Tibial nerve (tissue), 4 donors: Measurements from ENCODE around the gene PANK3. TPM values are rescaled to one million over a fixed set of nuclear protein-coding genes. Genes with fewer than 3 reads are reported as not detected.
A peak's percentile ranks its signal among the peaks of the same experiment; 100 is the strongest.
"Not testable (repeated sequence)": the region's sequence is repeated elsewhere in the genome, so short reads cannot be mapped to it uniquely, and the experiment has no call there.

ENCODE experiments used
- DNase-seq, 2 donors: peaks; one replicate each; pipeline ENCODE4 v3.0.0-alpha.2; 2019; ENCODE audit warnings: low spot score in 2 of 2
- H3K27ac ChIP-seq, 4 donors: fragments of 200-600 bp; sonication (generic) in 3 of 4; one replicate each; pipeline ENCODE4 v1.5.1; 2017 to 2019; ENCODE audit warnings: mild to moderate bottlenecking in 1 of 4
- H3K27me3 ChIP-seq, 2 donors: fragments of 200-600 bp; sonication (generic) in 1 of 2; one replicate each; pipeline versions ENCODE4 v1.5.1 to v1.6.0; 2017 to 2019
- H3K36me3 ChIP-seq, 3 donors: fragments of 200-600 bp; sonication (generic); one replicate each; pipeline ENCODE4 v1.5.1; 2018 to 2019
- H3K4me1 ChIP-seq, 4 donors: fragments of 200-600 bp; sonication (generic) in 3 of 4; one replicate each; pipeline ENCODE4 v1.5.1; 2017 to 2019
- H3K4me3 ChIP-seq, 4 donors: fragments of 200-600 bp; sonication (generic) in 3 of 4; one replicate each; pipeline ENCODE4 v1.5.1; 2017 to 2019; ENCODE audit warnings: mild to moderate bottlenecking in 1 of 4, moderate library complexity in 1 of 4
- H3K9me3 ChIP-seq, 4 donors: fragments of 200-600 bp; sonication (generic) in 3 of 4; one replicate each; pipeline ENCODE4 v1.5.1; 2017 to 2019
- EP300 ChIP-seq, 2 donors: sonication (generic); formaldehyde crosslinking; IDR thresholded peaks; one replicate each; pipeline ENCODE4 v1.6.1; 2017; ENCODE audit warnings: antibody characterized with exemption in 2 of 2, mild to moderate bottlenecking in 1 of 2
- POLR2A ChIP-seq, 2 donors: fragments of 450-650 bp; IDR thresholded peaks; one replicate each; pipeline ENCODE4 v1.6.1; 2017; ENCODE audit warnings: antibody characterized with exemption in 2 of 2, mild to moderate bottlenecking in 2 of 2, moderate library complexity in 2 of 2
- WGBS, 2 donors: methylation state at CpG; one replicate each; pipeline ENCODE4 v1.1.5; 2018; 5-methylcytosine and 5-hydroxymethylcytosine counted together
- total RNA-seq, 4 donors: library from RNA; depleted of rRNA; stranded (reverse); fragments of >200 nt; gene quantifications; one replicate each; pipeline ENCODE4 v1.1.0, GENCODE V29; 2016
- TF ChIP-seq, protein P1 (sequence below), 5 experiments: fragments of 200-600 bp in 3 of 5; fragments of 450-650 bp in 2 of 5; sonication (generic) in 3 of 5; IDR thresholded peaks; one replicate each; pipeline ENCODE4 v1.5.1; 2016 to 2019; ENCODE audit warnings: antibody characterized with exemption in 5 of 5, mild to moderate bottlenecking in 3 of 5, moderate library complexity in 2 of 5

PANK3 gene
- total RNA-seq, 4 donors from 2014 or later: 26.9 to 46.3 (median 31.6) TPM

DNA sequence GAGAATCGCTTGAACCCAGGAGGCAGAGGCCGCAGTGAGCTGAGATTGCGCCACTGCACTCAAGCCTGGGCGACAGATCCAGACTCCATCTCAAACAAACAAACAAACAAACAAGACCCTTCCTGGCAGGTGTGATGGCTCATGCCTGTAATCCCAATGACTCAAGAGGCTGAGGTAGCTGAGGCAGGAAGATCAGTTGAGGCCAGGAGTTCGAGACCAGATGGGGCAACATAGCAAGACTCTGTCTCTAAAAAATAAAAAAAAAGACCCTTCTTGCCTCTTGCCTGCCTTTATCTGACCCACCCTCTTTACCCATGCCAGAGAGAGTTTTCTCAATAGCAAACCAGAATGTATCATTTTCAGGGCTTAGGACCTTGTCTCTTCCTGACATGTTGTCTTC is 8.8 kb upstream of the PANK3 start:
- no peaks in the 10 kb centered on the region for H3K4me1 ChIP-seq
- WGBS, 2 donors: 91 to 94% methylated on average over 5 of the region's 5 CpGs

DNA sequence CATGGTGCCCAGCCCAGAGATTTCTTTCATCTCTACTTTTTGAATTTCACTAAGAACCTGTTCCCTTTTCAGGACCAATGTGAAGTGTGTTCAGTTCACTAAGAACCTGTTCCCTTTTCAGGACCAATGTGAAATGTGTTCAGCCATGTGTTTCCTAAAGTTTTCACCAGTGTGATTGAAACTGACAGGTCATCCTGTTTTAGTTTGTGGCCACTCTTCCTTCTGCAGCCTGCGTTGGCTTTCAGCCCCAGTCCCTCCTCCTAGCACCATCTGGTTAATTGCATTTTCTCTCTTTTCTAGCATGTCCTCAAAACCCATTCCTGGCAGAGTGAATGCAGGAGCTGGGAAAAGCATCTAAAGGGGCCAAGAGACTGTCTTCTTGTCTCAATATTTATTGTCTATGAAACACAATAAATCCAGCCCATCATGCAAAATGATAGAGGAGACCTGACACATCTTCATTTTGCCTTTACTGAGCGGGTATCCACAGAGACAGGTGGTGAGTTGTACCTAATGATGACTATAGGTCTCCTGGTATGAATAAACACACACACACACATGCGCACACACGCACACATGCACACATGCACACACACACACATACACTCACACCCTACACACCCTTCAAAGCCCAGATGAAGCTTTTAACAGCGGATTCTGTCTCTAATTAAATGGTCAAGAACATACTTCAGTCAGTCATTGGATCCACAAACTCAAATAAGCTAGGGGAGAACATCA is 6.1 kb upstream of the PANK3 start:
- no peak for DNase-seq
- Histone ChIP-seq H3K4me3 (no peak overlapping the region), H3K27ac (no peak overlapping the region), H3K36me3 (no peaks in the 10 kb centered on the region), H3K27me3 (no peaks in the 10 kb centered on the region), H3K9me3 (no peaks in the 10 kb centered on the region), H3K4me1 (peaks cover 0 to 2% (median 0%) of the 10 kb centered on the region in 4 donors)
- TF ChIP-seq, protein P1, sequence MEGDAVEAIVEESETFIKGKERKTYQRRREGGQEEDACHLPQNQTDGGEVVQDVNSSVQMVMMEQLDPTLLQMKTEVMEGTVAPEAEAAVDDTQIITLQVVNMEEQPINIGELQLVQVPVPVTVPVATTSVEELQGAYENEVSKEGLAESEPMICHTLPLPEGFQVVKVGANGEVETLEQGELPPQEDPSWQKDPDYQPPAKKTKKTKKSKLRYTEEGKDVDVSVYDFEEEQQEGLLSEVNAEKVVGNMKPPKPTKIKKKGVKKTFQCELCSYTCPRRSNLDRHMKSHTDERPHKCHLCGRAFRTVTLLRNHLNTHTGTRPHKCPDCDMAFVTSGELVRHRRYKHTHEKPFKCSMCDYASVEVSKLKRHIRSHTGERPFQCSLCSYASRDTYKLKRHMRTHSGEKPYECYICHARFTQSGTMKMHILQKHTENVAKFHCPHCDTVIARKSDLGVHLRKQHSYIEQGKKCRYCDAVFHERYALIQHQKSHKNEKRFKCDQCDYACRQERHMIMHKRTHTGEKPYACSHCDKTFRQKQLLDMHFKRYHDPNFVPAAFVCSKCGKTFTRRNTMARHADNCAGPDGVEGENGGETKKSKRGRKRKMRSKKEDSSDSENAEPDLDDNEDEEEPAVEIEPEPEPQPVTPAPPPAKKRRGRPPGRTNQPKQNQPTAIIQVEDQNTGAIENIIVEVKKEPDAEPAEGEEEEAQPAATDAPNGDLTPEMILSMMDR (IDR thresholded peaks at IDR 0.05): no peak
- no peak for TF ChIP-seq POLR2A (IDR thresholded peaks at IDR 0.05)
- TF ChIP-seq EP300 (IDR thresholded peaks at IDR 0.05): no peak
- 64 to 72% methylated on average over 5 of the region's 5 CpGs for WGBS, 2 donors

More for the DNA sequence above, 8.8 kb upstream of the PANK3 start:
- TF ChIP-seq POLR2A (IDR thresholded peaks at IDR 0.05) (no peak), EP300 (IDR thresholded peaks at IDR 0.05) (no peak)
- TF ChIP-seq, protein P1 (IDR thresholded peaks at IDR 0.05): no peak
- Histone ChIP-seq H3K36me3 (no peaks in the 10 kb centered on the region), H3K4me3 (no peak overlapping the region), H3K27ac (no peak overlapping the region), H3K27me3 (no peaks in the 10 kb centered on the region), H3K9me3 (no peaks in the 10 kb centered on the region)
- DNase-seq: no peak

DNA sequence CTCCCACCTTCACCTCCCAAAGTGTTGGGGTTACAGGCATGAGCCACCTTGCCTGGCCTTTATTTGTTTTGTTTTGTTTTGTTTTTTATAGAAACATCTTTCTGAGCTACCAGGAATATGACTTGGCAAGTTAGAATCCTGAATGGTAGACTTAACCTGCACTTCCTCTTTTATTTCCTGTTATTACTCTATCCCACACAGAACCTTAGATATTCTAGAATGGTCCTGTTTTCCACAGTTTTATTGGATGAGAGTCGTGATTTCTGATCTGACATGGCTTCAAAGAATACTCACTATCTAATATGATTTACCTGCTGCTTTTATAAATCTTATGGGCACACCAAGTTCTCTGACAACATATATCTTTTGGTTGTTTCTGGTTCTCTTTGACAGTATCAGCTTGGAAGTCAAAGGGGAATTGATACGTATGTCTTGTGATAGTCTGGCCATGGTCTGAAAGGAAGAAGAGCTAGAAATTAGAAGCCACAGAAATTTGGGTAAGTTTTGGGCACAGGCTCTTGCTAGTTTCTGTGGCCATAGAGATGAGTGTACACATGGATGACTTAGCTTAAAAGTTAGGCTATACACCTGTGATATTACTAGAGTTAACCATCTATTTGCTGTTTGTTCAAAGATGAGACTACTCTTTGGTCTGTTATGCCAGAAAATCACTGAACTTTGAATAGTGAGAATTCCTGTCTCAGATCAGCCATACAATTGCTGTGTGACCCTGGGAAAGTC is 4.7 kb upstream of the PANK3 start:
- H3K27me3 ChIP-seq: no peaks in the 10 kb centered on the region
- DNase-seq: no peak
- H3K9me3 ChIP-seq: no peaks in the 10 kb centered on the region
- H3K4me1 ChIP-seq: peaks cover 0 to 6% (median 0%) of the 10 kb centered on the region in 4 donors
- 69 to 72% methylated on average over 2 of the region's 2 CpGs for WGBS, 2 donors
- no peak overlapping the region for H3K4me3 ChIP-seq
- TF ChIP-seq EP300 (IDR thresholded peaks at IDR 0.05) (no peak), POLR2A (IDR thresholded peaks at IDR 0.05) (no peak)
- TF ChIP-seq, protein P1 (IDR thresholded peaks at IDR 0.05): no peak
- H3K36me3 ChIP-seq: no peaks in the 10 kb centered on the region
- H3K27ac ChIP-seq: no peak overlapping the region

DNA sequence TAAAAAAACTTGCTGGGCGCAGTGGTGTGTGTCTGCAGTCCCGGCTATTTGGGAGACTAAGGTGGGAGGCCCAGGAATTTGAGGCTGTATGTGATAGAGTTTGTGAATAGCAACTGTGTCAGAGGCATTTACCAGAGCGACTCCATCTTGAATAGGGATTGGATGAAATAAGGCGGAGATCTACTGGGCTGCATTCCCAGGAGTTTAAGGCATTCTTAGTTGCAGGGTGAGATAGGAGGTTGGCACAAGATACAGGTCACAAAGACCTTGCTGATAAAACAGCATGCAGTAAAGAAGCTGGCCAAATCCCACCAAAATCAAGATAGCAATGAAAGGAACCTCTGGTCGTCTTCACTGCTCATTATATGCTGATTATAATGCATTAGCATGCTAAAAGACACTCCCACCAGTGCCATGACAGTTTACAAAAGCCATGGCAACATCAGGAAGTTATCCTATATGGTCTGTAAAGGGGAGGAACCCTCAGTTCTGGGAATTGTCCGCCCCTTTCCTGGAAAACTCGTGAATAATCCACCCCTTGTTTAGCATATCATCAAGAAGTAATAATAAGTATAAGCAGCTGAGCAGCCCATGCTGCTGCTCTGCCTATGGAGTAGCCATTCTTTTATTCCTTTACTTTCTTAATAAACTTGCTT is 1.8 kb upstream of the PANK3 start:
- not testable (repeated sequence) for DNase-seq, H3K27ac ChIP-seq, H3K27me3 ChIP-seq, H3K4me3 ChIP-seq, H3K9me3 ChIP-seq, H3K36me3 ChIP-seq
- peaks cover 0 to 30% (median 14%) of the 10 kb centered on the region in 4 donors for H3K4me1 ChIP-seq
- 85 to 90% methylated on average over 7 of the region's 7 CpGs for WGBS, 2 donors

DNA sequence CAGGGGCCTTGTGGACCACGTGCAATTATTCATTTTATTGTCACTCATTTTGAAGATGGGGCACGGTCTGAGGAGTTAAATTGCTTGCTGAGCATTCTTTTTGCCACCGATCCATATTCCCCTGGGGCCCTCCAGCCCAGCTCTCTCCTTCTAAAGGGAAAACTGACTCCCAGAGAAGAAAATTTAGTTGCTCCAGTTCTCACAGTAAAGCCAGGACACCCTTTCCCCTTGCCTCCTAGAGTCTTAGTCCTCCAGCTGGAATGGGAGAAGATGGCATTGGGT is 1.0 kb upstream of the PANK3 start:
- peak overlapping the region; percentile 45 to 97 (median 80) for H3K4me3 ChIP-seq
- peaks cover 0 to 35% (median 17%) of the 10 kb centered on the region in 4 donors for H3K4me1 ChIP-seq
- no peaks in the 10 kb centered on the region for H3K27me3 ChIP-seq
- no peaks in the 10 kb centered on the region for H3K9me3 ChIP-seq
- DNase-seq: no peak
- H3K36me3 ChIP-seq: no peaks in the 10 kb centered on the region
- WGBS, 2 donors: 15 to 30% methylated on average over 3 of the region's 3 CpGs
- H3K27ac ChIP-seq: peak overlapping the region; percentile 86 to 99 (median 96)
- TF ChIP-seq, protein P1 (IDR thresholded peaks at IDR 0.05): no peak
- TF ChIP-seq POLR2A (IDR thresholded peaks at IDR 0.05): no peak
- TF ChIP-seq EP300 (IDR thresholded peaks at IDR 0.05): no peak
